Endothelial cell (in vitro differentiated cells): ENCODE results near the gene TGIF2. TPM values are rescaled to one million over a fixed set of nuclear protein-coding genes. Genes with fewer than 3 reads are reported as not detected.
A peak's percentile ranks its signal among the peaks of the same experiment; 100 is the strongest.
"Not testable (repeated sequence)": the region's sequence is repeated elsewhere in the genome, so short reads cannot be mapped to it uniquely, and the experiment has no call there.

Source experiments
- DNase-seq: peaks from one replicate; pipeline ENCODE4 v3.0.0; 2021; ENCODE audit warnings: low spot score
- H3K27ac Mint-ChIP-seq: one replicate; pipeline ENCODE4 v1.8.0; 2021; ENCODE audit warnings: mixed read lengths, inconsistent platforms; ENCODE audit not compliant: unreplicated experiment
- H3K27me3 Mint-ChIP-seq: one replicate; pipeline ENCODE4 v1.8.0; 2021; ENCODE audit warnings: mild to moderate bottlenecking, moderate library complexity, mixed read lengths, inconsistent platforms; ENCODE audit not compliant: unreplicated experiment
- H3K36me3 Mint-ChIP-seq: one replicate; pipeline ENCODE4 v1.8.0; 2021; ENCODE audit warnings: mild to moderate bottlenecking, low read depth, mixed read lengths, inconsistent platforms; ENCODE audit not compliant: unreplicated experiment
- H3K4me1 Mint-ChIP-seq: one replicate; pipeline ENCODE4 v1.8.0; 2021; ENCODE audit warnings: mild to moderate bottlenecking, mixed read lengths, inconsistent platforms; ENCODE audit not compliant: unreplicated experiment
- H3K4me3 Mint-ChIP-seq: one replicate; pipeline ENCODE4 v1.8.0; 2021; ENCODE audit warnings: mild to moderate bottlenecking, mixed read lengths, inconsistent platforms; ENCODE audit not compliant: unreplicated experiment
- H3K9me3 Mint-ChIP-seq: one replicate; pipeline ENCODE4 v1.8.0; 2021; ENCODE audit warnings: mixed read lengths, inconsistent platforms; ENCODE audit not compliant: unreplicated experiment
- CTCF ChIP-seq: fragments of 200-600 bp; sonication (generic); IDR thresholded peaks from one replicate; pipeline ENCODE4 v1.5.0; 2021; ENCODE audit warnings: antibody characterized with exemption; ENCODE audit not compliant: unreplicated experiment
- total RNA-seq: library from RNA; stranded (reverse); fragmentation: NEBNext Ultra II Directional; extraction: Animal tissue kit (Norgen Biotek cat#: 25700); gene quantifications from one replicate; pipeline ENCODE4 v1.2.1, GENCODE V29; 2021; ENCODE audit not compliant: unreplicated experiment

The TGIF2 gene
- total RNA-seq, 1 donor from 2014 or later = 43.7 TPM

GRCh38 chr20:36605399-36606157 lies 32.2 kb downstream of the TGIF2 start, which contains the start of gene RAB5IF:
Gene RAB5IF (plus strand): TSS chr20:36605779. CDS start chr20:36605952, 173 bp downstream.
- peak within 1 kb of the TSS; percentile 94 for H3K27ac Mint-ChIP-seq
- H3K9me3 Mint-ChIP-seq = no peaks in the 10 kb centered on the region
- H3K36me3 Mint-ChIP-seq = peaks cover 20% of the 10 kb centered on the region
- H3K4me1 Mint-ChIP-seq = peaks cover 17% of the 10 kb centered on the region
- peak within 1 kb of the TSS; percentile 100 for H3K4me3 Mint-ChIP-seq
- TF ChIP-seq CTCF = peak; percentile 85
- H3K27me3 Mint-ChIP-seq = peaks cover 9% of the 10 kb centered on the region
- peak; percentile 100 for DNase-seq

GRCh38 chr20:36606158-36607066 lies 33.0 kb downstream of the TGIF2 start:
- no peaks in the 10 kb centered on the region for H3K9me3 Mint-ChIP-seq
- peaks cover 20% of the 10 kb centered on the region for H3K36me3 Mint-ChIP-seq
- H3K27ac Mint-ChIP-seq = peak overlapping the region; percentile 94
- peak overlapping the region; percentile 100 for H3K4me3 Mint-ChIP-seq
- peaks cover 17% of the 10 kb centered on the region for H3K4me1 Mint-ChIP-seq
- TF ChIP-seq CTCF = no peak
- peaks cover 9% of the 10 kb centered on the region for H3K27me3 Mint-ChIP-seq
- peak; percentile 9 for DNase-seq

- peaks cover 17% of the 10 kb centered on the region for H3K4me1 Mint-ChIP-seq
- peak overlapping the region; percentile 70 for H3K4me3 Mint-ChIP-seq
- H3K36me3 Mint-ChIP-seq = peaks cover 29% of the 10 kb centered on the region
- H3K9me3 Mint-ChIP-seq = no peaks in the 10 kb centered on the region
- H3K27ac Mint-ChIP-seq = no peak overlapping the region
- no peak for TF ChIP-seq CTCF
- peaks cover 9% of the 10 kb centered on the region for H3K27me3 Mint-ChIP-seq
- DNase-seq = no peak
These were observed 34.4 kb downstream of the TGIF2 start for GRCh38 chr20:36607586-36608387.

GRCh38 chr20:36608388-36608728 lies 35.0 kb downstream of the TGIF2 start:
- H3K4me3 Mint-ChIP-seq, H3K27ac Mint-ChIP-seq: not testable (repeated sequence)

GRCh38 chr20:36611625-36612024 lies 38.2 kb downstream of the TGIF2 start:
- Mint-ChIP-seq H3K27ac (no peak overlapping the region), H3K27me3 (no peaks in the 10 kb centered on the region), H3K4me3 (no peak overlapping the region), H3K9me3 (no peaks in the 10 kb centered on the region), H3K4me1 (peaks cover 10% of the 10 kb centered on the region), H3K36me3 (peaks cover 36% of the 10 kb centered on the region)
- TF ChIP-seq CTCF = no peak
- no peak for DNase-seq

More at GRCh38 chr20:36608388-36608728, 35.0 kb downstream of the TGIF2 start:
- peaks cover 17% of the 10 kb centered on the region for H3K4me1 Mint-ChIP-seq
- H3K27me3 Mint-ChIP-seq, DNase-seq, H3K9me3 Mint-ChIP-seq: not testable (repeated sequence)
- peaks cover 29% of the 10 kb centered on the region for H3K36me3 Mint-ChIP-seq
